ENCODE results near the gene AKR1C2.
"Not testable (repeated sequence)": the region's sequence is repeated elsewhere in the genome, so short reads cannot be mapped to it uniquely, and the experiment has no call there.

AKR1C2 gene

GRCh38 chr10:4984971-4985594, 18.6 kb downstream of the AKR1C2 start:
- DNase-seq, result no peak

GRCh38 chr10:4984223-4984622, 19.4 kb downstream of the AKR1C2 start:
- no peak for DNase-seq

GRCh38 chr10:4983615-4984216, 19.9 kb downstream of the AKR1C2 start:
- no peak for DNase-seq

- no peak for DNase-seq
Measured at GRCh38 chr10:4982764-4983226, 20.9 kb downstream of the AKR1C2 start.

- no peak for DNase-seq
Measured at GRCh38 chr10:4981722-4982471, 21.8 kb downstream of the AKR1C2 start.

- DNase-seq, result no peak
Measured at GRCh38 chr10:4980793-4981192, 22.9 kb downstream of the AKR1C2 start.

GRCh38 chr10:4978870-4979269, 24.8 kb downstream of the AKR1C2 start:
- no peak for DNase-seq

- DNase-seq, result no peak
Measured at GRCh38 chr10:4977025-4977424, 26.6 kb downstream of the AKR1C2 start.

GRCh38 chr10:4974400-4974799, 29.3 kb downstream of the AKR1C2 start:
- DNase-seq, result not testable (repeated sequence)

GRCh38 chr10:4973294-4973693, 30.4 kb downstream of the AKR1C2 start:
- DNase-seq, result not testable (repeated sequence)

GRCh38 chr10:4972369-4973142, 31.1 kb downstream of the AKR1C2 start:
- not testable (repeated sequence) for DNase-seq

- not testable (repeated sequence) for DNase-seq
Measured at GRCh38 chr10:4970362-4970761, 33.3 kb downstream of the AKR1C2 start.

GRCh38 chr10:4969289-4969688, 34.4 kb downstream of the AKR1C2 start:
- DNase-seq, result not testable (repeated sequence)

- not testable (repeated sequence) for DNase-seq
Measured at GRCh38 chr10:4967189-4967588, 36.5 kb downstream of the AKR1C2 start.

- not testable (repeated sequence) for DNase-seq
Measured at GRCh38 chr10:4965763-4966162, 37.9 kb downstream of the AKR1C2 start.

- DNase-seq, result not testable (repeated sequence)
Measured at GRCh38 chr10:4963815-4964154, 39.9 kb downstream of the AKR1C2 start.

- not testable (repeated sequence) for DNase-seq
Measured at GRCh38 chr10:4962876-4963814, 40.5 kb downstream of the AKR1C2 start, which contains the start of gene AKR1C1. AKR1C1 (plus strand) TSS chr10:4963415; CDS start chr10:4963445, 30 bp downstream.

- DNase-seq, result not testable (repeated sequence)
Measured at GRCh38 chr10:4962308-4962707, 41.3 kb downstream of the AKR1C2 start.

GRCh38 chr10:4961558-4961957, 42.1 kb downstream of the AKR1C2 start:
- not testable (repeated sequence) for DNase-seq

- DNase-seq, result not testable (repeated sequence)
Measured at GRCh38 chr10:4956955-4957645, 46.6 kb downstream of the AKR1C2 start.

GRCh38 chr10:4956088-4956487, 47.6 kb downstream of the AKR1C2 start:
- DNase-seq, result not testable (repeated sequence)
